GM18519 (cell line): ENCODE measurements around the gene RNASE11.
"Not testable (repeated sequence)": the region's sequence is repeated elsewhere in the genome, so short reads cannot be mapped to it uniquely, and the experiment has no call there.

Experiments used
- ATAC-seq: cut with Tn5 transposase; IDR thresholded peaks from one replicate; pipeline ENCODE4 v1.9.1; 2021; ENCODE audit warnings: mild to moderate bottlenecking, moderate library complexity; ENCODE audit not compliant: unreplicated experiment, low FRiP score

The RNASE11 gene

DNA sequence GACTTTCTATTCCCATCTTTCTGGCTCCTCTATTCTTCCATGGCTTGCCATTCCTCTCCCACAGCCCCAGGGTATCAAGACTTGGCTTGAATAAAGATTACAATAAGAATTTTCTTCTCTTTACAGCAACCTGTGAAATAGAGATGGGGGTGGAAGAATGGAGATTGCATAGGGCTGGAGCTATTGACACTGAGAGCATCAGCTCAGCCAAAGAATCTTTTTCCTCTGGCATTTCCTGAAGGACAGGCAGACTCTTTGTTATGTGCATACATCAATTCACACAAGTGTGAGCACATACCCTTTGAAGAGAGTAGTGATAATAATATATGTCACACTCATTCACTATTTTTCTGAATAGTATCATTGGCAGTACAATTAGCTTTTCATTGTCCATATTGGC is 4.7 kb downstream of the RNASE11 start:
- ATAC-seq, result no peak

DNA sequence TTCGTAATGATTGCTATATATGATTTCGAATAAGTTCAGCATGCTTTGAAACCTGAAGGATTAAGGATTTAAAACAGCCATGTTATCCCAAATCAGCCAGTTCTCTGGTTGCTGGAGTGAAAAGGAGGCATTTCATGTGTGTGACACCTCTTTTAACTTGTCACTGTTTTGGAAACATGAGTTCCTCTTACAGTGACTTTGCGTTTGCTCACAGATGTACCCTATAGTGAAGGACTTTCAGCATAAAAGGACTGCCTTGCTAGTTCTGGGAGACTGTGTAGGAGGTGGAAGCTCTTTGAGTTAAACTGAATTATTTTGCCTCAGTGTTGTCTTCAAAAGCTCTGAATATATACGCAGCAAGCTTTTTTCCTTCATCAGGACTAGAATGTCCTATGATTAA is 7.6 kb downstream of the RNASE11 start:
- no peak for ATAC-seq

DNA sequence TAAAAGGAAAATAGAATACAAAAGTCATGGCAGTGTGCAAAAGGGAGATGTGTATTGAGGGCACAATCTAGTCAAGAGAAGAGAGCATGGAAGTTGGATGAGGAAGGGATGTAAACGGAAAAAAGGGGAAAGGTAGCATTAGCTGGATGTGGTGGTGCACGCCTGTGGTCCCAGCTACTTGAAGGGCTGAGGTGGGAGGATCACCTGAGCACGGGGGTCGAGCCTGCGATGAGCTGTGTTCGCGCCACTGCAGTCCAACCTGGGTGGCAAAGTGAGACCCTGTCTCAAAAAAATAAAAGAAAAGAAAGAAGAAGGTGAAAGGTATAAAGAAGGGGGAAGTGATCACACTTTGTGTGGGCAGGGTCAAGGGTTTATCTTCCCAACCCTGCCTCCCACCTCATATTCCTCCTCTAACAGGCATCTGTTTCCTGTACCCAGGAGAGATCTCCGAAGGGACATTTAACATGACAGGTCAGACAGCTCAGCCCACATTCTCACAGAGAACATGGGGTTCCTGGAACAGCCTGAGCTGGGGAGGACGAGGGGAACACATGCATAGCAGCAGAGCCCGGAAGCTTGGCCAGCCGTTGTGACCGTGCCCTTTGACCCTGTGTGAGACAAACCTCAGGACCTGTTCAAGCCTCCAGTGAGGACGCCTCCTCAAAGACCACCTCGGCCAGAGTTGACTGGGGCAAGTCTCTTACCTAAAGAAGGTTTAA is 8.9 kb downstream of the RNASE11 start:
- ATAC-seq, result no peak

DNA sequence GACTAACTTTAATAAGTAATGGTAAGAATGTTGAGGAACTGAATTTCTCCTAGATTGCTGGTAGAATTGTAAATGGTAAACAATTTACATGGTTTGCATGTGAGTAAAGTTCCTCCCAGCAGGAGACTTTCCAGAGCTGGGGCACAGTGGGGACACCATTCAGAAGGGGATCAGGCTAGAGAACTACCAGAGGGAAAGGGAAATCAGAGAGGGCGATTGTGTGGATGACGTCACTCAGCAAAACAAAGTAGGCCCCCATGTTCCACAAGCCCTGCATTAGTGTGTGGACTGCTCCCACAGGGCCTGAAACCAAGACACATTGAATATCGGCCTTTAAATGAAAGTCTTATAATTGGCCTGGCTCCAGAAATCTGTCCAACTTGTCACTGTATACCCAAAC is 9.5 kb downstream of the RNASE11 start:
- no peak for ATAC-seq

DNA sequence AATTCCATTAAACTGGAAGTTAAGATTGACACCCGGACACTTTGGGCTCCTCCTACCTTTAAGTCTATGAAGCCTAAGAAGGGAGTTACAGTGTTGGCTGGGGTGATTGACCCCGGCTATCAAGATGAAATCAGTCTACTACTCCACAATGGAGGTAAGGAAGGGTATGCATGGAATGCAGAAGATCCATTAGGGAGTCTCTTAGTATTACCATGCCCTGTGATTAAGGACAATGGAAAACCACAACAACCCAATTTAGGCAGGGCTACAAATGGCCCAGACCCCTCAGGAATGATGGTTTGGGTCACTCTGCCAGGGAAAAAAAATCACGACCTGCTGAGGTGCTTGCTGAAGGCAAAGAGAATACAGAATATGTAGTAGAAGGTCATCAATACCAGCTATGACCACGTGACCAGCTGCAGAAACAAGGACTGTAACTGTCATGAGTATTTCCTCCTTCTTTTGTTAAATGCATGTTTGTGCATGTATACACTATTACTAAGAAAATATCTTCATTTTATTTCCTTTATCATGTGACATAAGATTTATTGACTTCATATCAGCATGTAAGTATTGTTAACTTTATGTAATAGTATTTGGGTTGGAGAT is 15.3 kb downstream of the RNASE11 start:
- ATAC-seq, result not testable (repeated sequence)

DNA sequence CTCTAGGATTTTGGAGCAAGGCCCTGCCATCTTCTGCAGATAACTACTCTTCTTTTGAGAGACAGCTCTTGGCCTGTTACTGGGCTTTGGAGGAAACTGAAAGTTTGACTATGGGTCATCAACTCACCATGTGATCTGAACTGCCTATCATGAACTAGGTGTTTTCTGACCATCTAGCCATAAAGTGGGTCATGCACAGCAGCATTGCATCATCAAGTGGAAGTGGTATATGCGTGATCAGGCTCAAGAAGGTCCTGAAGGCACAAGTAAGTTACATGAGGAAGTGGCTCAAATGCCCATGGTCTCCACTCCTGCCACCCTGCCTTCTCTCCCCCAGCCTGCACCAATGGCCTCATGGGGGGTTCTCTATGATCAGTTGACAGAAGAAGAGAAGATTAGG is 17.1 kb downstream of the RNASE11 start:
- ATAC-seq, result not testable (repeated sequence)

DNA sequence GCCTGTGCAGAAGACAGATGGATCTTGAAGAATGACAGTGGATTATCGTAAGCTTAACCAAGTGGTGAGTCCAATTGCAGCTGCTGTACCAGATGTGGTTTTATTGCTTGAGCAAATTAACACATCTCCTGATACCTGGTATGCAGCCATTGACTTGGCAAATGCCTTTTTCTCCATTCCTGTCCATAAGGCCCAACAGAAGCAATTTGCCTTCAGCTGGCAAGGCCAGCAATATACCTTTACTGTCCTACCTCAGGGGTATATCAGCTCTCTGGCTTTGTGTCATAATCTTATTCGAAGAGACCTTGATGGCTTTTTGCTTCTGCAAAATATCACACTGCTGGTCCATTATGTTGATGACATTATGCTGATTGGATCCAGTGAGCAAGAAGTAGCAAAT is 17.9 kb downstream of the RNASE11 start:
- not testable (repeated sequence) for ATAC-seq

DNA sequence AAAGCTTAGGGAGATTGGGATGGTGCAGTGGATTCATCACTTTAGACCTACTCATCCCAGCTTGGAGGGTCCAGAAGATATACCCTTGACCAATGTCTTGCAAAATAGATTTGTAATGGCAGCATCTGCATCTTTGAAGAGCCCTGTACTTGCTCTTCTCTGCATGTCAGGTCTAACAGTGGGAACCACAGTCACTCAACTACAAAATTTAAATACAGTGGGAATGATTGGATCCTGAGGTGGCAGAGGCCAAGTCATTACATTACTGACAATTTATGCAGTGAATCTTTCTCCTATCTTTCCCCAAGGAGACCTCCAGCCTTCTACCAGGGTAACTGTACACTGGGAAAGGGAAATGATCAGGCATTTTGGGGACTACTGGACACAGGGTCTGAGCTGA is 18.7 kb downstream of the RNASE11 start:
- ATAC-seq, result no peak

DNA sequence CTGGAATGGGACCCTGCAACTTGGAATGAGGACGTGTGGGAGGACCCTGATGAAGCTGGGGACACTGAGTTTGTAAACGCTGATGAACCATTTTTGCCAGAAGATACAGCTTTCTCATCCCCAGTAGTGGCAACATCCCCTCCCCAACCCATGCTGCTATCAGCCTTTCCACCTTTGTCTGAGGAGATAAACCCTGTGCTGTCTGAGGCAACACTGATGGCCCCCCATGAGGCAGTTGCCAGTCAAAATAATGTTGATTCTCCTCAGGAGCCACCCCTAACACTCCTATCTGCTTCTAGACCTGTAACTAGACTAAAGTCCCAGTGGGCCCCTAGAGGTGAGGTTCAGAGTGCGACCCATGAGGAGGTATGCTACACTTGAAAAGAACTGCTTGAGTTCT is 19.4 kb downstream of the RNASE11 start:
- no peak for ATAC-seq

DNA sequence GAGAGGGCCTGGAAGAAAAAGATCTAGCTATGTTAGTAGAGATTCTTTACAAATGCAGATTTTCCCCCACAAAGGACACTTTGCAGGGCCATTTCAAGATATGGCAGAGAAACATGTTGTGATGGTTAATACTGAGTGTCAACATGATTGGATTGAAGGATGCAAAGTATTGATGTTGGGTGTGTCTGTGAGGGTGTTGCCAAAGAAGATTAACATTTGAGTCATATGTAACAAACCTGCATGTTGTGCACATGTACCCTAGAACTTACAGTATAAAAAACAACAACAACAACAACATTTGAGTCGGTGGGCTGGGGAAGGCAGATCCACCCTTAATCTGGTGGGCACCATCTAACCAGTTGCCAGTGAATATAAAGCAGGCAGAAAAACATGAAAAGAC is 20.6 kb downstream of the RNASE11 start:
- not testable (repeated sequence) for ATAC-seq

DNA sequence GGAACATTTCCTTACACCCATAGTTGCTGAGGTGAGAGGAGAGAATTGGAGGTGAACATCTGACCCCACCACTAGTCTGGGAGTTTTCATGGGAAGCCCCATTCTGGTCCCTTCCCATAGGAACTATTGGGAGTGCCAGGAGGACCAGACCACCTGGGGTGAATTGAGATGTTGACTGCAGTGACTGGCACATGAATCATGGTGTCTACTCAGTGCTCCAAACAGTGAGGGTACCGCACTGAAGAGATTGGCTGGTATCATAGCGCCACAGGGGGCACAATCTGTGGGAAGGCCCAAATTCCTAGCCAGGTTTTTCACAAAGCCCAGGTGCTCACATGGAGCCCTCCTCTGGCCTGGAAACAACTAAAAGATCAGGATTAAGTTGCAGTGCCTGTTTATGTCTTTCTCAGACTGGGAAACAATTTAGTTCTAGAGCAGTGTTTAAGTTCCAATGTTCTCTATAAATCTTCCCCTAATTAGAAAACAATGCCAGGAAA is 23.3 kb downstream of the RNASE11 start:
- ATAC-seq, result no peak

DNA sequence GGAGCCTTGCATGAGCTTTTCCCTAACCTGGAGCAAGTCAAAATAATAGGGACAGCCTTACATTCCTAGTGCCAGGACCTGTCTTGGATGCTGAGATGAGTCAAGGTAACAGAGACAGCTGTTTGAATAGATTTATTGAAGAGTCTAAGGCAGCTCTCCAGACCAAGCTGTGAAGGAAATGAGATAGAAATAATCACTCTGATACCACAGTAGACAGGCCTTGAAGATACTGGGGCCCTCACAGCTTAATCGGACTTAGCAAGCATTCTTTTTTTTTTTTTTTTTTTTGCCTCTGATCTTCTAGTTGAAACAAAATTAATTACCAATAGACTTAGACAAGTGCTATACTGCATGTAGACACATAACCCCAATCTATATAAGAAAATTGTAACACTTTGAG is 23.8 kb downstream of the RNASE11 start:
- ATAC-seq, result no peak

DNA sequence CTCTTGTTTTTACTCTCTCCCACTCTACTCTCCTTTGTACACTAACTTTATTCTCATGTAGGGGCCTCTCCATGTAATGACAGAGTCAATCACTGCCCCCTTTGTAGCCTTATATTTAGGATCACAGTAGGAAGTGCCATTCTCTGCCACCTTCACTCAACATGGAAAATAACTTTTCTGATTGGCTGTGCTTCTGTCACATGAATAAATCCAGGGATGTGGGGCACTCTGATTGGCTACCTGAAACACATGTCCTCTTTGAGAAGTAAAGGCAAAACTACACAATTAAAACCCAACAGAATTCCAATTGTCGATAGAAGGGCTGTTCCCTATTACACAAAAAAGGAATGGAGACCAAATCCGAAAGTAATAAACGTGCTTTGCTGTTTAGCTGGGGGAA is 26.8 kb downstream of the RNASE11 start, which contains the start of gene RNASE9:
TSS of gene RNASE9 (minus strand) at position 87 of the 400 bp plus-strand sequence.
- no peak for ATAC-seq

DNA sequence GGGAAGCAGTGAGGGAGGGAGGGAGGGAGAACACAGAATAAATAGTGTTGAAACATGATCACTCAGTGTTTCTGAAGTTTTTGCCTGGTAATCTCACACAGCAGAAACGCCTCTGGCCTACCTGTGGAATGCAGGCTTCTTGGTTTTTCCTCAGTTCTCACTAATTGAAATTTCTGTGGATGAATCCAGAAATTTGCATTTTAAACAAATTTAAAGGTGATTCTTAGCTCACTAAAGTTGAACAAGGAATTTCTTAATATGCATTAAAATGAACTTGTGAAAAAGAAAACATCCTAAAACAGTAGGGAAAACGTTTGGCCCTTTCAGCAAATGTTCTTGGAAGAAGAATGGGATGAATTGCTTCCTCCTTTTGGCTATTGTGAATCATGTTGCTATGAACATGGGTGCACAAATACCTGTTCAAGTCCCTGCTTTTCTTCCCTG is 28.3 kb downstream of the RNASE11 start:
- ATAC-seq, result no peak

DNA sequence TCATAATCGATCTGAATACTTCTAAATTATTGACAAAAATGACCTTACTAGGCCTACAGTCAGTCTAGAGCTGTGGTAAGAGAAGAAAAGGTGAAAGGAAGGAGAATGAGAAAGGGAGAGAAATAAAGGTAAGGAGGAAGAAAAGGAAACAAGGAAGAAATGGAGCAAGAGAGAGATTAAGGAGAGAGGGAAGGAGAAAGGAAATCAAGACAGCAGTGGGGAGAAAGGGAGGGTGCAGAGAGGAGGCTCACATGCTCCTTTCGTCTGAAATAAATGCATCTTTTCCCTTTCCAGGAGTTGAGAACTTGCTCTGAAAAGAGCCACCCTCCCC is 30.6 kb downstream of the RNASE11 start:
- ATAC-seq, result no peak

DNA sequence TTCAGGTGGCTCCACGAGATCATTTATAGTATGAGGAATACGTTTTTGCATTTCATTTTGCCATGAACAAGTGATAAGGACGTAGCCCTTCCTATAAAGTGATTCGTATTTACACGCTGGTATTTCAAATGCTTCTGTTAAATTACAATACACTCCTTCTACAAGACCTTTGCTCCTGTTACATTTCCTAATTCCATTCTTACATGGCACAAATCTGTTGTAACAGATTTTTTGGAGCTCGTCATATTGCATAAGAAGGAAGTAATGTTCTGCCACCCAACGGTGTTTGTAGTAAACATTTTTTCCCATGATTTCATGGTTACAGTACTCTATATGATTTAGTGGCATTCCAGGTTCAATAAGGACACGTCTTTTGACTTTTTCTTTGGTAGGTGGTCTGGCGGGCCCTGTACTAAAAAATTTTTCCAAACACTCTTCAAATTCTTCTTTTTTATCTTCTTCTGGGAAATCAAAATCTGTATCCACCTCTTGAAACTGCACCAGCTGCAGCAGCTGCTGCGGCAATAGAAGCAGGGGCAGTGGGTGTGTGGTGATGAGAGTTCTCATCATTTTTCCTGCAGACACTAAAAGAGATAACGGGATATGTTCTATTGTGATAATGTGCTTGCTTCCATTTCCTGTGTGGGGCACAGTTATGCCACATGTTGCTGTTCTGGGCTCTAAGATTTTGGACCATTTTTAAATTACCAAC is 31.1 kb downstream of the RNASE11 start:
- no peak for ATAC-seq

DNA sequence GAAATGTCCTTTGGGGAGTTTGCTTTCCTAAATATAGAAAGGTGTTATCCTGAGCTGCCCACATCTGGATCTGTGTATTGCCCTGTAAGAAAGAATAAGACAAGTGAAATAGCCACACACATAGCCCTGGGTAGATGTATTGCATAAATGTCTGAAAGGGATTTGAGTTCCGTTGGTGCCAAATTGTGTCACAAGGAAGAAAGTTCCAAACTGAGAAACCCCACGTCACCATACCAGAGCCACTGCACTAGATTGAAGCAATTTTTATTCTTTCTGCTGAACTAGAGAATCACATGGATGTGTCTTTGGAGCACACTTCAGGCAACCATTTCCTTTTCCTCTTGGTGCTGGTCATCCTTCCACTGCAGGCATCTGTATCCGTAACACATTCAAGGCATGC is 32.0 kb downstream of the RNASE11 start:
- ATAC-seq, result no peak

DNA sequence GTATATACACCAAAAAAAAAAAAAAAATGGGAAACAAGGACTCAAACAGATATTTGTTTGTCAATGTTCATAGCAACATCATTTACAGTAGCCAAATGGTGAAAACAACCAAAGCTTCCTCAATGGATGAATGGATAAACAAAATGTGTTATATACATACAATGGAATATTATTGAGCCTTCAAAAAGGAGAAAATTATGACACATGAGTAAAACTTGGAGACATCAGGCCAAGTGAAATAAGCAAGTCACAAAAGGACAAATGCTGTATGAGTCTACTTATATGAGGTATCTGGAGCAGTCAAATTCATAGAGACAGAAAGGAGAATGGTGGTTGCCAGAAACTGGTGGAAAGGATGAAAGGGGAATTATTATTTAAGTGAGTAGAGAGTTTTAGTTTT is 34.8 kb downstream of the RNASE11 start:
- ATAC-seq, result no peak

DNA sequence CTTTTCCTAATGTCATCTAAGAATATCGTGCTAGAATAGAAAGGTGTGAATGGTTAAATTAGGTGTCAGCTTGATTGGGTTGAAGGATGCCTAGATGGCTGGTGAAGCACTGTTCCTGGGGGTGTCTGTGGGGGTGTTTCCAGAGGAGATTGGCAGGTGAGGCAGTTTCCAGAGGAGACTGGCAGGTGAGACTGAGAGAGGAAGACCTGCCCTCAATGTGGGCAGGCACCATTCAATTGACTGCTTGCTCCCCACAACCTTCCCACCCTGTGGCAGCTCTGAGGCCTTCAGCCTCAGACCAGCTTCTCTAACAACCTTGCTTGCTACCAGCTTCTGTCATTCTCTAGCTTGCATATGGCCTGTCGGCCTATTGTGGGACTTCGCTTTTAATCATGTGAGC is 36.2 kb downstream of the RNASE11 start:
- no peak for ATAC-seq

DNA sequence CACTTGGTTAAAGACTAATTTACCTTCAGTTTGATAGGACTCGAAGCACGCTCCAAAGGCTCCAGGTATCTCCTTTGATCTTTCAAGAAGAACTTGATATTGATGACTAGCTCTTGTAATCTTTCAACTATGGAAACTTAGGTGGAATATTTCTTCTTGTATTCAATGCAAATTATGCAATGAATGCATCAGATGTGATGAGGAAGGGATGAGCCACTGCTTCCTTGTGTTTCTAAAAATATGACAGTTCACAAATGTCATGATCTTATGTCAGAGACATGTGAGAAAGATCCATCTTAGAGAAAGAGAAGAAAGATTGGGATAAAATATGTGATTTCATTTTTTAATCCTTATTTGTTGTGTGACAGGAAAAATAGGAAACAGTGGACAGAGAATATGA is 36.9 kb downstream of the RNASE11 start:
- no peak for ATAC-seq

DNA sequence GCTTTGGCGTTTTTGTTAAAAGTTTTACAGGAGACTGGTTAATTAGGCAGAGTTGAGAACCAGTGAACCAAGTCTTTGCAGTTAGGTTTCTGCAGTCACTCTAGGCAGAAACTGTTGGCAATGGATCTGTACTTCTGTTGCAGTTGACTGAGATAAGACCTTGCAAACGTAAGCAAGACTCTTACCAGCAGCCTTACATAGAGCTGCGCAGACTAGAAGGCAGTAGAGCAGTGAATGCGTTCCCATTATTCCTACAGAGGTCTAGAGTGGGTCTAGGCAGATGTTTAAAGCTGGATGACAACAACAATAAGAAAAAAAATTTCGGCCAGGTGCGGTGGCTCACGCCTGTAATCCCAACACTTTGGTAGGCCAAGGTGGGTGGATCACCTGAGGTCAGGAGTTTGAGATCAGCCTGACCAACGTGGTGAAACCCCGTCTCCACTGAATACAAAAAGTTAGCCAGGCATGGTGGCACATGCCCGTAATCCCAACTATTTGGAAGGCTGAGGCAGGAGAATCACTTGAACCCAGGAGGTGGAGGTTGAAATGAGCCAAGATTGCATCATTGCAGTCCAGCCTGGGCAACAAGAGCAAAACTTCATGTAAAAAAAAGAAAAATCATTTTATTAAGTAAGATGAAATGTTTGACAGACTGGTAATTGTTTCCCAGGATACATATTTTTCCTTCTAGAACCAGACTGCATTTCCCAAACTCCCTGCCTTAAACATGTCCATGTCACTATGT is 39.2 kb downstream of the RNASE11 start:
- ATAC-seq, result no peak
